GM12878 (cell line): ENCODE data around the gene RNF40. TPM values are rescaled to one million over a fixed set of nuclear protein-coding genes. Genes with fewer than 3 reads are reported as not detected.

Source experiments
- CBX3 ChIP-seq: fragments of 200-600 bp; sonication (generic); IDR thresholded peaks from 2 replicates; pipeline ENCODE4 v1.6.1; 2016; ENCODE audit warnings: low read depth, borderline replicate concordance
- CBX5 ChIP-seq: sonication (generic); IDR thresholded peaks from 2 replicates; pipeline ENCODE4 v1.6.1; 2016; ENCODE audit warnings: low read depth, moderate library complexity, mild to moderate bottlenecking, inconsistent platforms
- CREB1 ChIP-seq: IDR thresholded peaks from 2 replicates; pipeline ENCODE4 v1.6.1; 2012; ENCODE audit warnings: low read depth, mild to moderate bottlenecking, inconsistent platforms
- CUX1 ChIP-seq: IDR thresholded peaks from 2 replicates; pipeline ENCODE4 v1.6.1; 2012; ENCODE audit warnings: improper control_type of control experiment, low read depth, low read length; ENCODE audit not compliant: insufficient replicate concordance
- E2F8 ChIP-seq: fragments of 450-650 bp; IDR thresholded peaks from 2 replicates; pipeline ENCODE4 v1.6.1; 2018; ENCODE audit warnings: mild to moderate bottlenecking, low read depth, moderate library complexity; ENCODE audit not compliant: partially characterized antibody
- HSF1 ChIP-seq: fragments of 150-350 bp; IDR thresholded peaks from 2 replicates; pipeline ENCODE4 v1.6.1; 2014; ENCODE audit warnings: mild to moderate bottlenecking, low read depth, low read length
- JUNB ChIP-seq: IDR thresholded peaks from 2 replicates; pipeline ENCODE4 v1.6.1; 2016; ENCODE audit warnings: antibody characterized with exemption, mild to moderate bottlenecking
- MTA3 ChIP-seq: IDR thresholded peaks from 2 replicates; pipeline ENCODE4 v1.6.1; 2012; ENCODE audit warnings: low read length, inconsistent platforms, borderline replicate concordance
- NFIC ChIP-seq: IDR thresholded peaks from 2 replicates; pipeline ENCODE4 v1.6.1; 2012; ENCODE audit warnings: low read depth, mild to moderate bottlenecking, inconsistent platforms, low read length, moderate library complexity
- NFYB ChIP-seq: IDR thresholded peaks from 2 replicates; pipeline ENCODE4 v1.6.1; 2011; ENCODE audit warnings: low read depth, mild to moderate bottlenecking, low read length, improper control_type of control experiment, moderate library complexity; ENCODE audit not compliant: insufficient read depth
- POU2F2 ChIP-seq: IDR thresholded peaks from 3 replicates; pipeline ENCODE4 v1.6.1; 2011; ENCODE audit warnings: low read depth, mild to moderate bottlenecking, low read length, borderline replicate concordance
- RELB ChIP-seq: fragments of 450-650 bp; IDR thresholded peaks from 2 replicates; pipeline ENCODE4 v1.6.1; 2017; ENCODE audit warnings: low read depth, mild to moderate bottlenecking, moderate library complexity
- SKIL ChIP-seq: fragments of 450-650 bp; IDR thresholded peaks from 2 replicates; pipeline ENCODE4 v1.6.1; 2017; ENCODE audit warnings: mild to moderate bottlenecking, low read depth, inconsistent platforms; ENCODE audit not compliant: poor library complexity, severe bottlenecking
- SUZ12 ChIP-seq: fragments of 200-600 bp; sonication (generic); IDR thresholded peaks from one replicate; pipeline ENCODE4 v1.6.1; 2018; ENCODE audit warnings: antibody characterized with exemption, mild to moderate bottlenecking; ENCODE audit not compliant: unreplicated experiment
- ZNF274 ChIP-seq: IDR thresholded peaks from one replicate; pipeline ENCODE4 v1.8.0; 2011; ENCODE audit not compliant: insufficient read length, insufficient read depth
- polyA plus RNA-seq, 11 experiments: library from polyadenylated mRNA; depleted of rRNA in 4 of 11; unstranded in 6 of 11; stranded (reverse) in 5 of 11; fragments of >200 nt; fragmentation: Nextera tagmentation in 4 of 11; fragmentation: Illumina TruSeq in 1 of 11; extraction: Ambion mirVana in 4 of 11; extraction: Trizol in 1 of 11; gene quantifications; 1 replicate in 1 of 11; 2 replicates in 10 of 11; pipeline versions ENCODE4 v1.2.1 to v1.2.3, GENCODE V29; 2011 to 2016; ENCODE audit warnings: inconsistent platforms in 2 of 11, missing spikeins in 2 of 11, low read depth in 1 of 11
- total RNA-seq, 4 experiments: library from RNA; depleted of rRNA in 3 of 4; stranded (reverse); fragments of >200 nt in 3 of 4; fragmentation: Illumina TruSeq in 1 of 4; extraction: Trizol in 1 of 4; gene quantifications; 2 replicates each; pipeline versions ENCODE4 v1.2.1 to v1.2.3, GENCODE V29; 2013 to 2021

The RNF40 gene
- total and polyA plus RNA-seq, 10 of the 15 experiments (the other 5 are each of a cell fraction or from before 2014, with no cell fraction given): 3.7 to 97.6 (median 58.4) TPM

- TF ChIP-seq NFIC (no peak), MTA3 (no peak), ZNF274 (no peak), POU2F2 (no peak), HSF1 (no peak), CREB1 (no peak), SKIL (no peak), NFYB (no peak), CUX1 (no peak), E2F8 (no peak), JUNB (no peak), RELB (no peak), CBX5 (no peak), CBX3 (no peak), SUZ12 (no peak)
Observed at GRCh38 chr16:30786936-30787612, 25.0 kb downstream of the RNF40 start, which contains the start of gene ZNF629 (continued).
